Mammary epithelial cell (primary cell): ENCODE measurements around the gene CTDSPL.

ENCODE experiments used
- CTCF ChIP-seq, 2 donors: IDR thresholded peaks in 1 of 2; conservative IDR thresholded peaks in 1 of 2; 2 replicates each; pipeline ENCODE4 v1.5.1; 2011 to 2012; ENCODE audit warnings: inconsistent platforms in 2 of 2, low read length in 2 of 2, mild to moderate bottlenecking in 2 of 2, control low read depth in 1 of 2, low read depth in 1 of 2; ENCODE audit not compliant: insufficient read depth in 1 of 2; ENCODE audit errors: extremely low read depth in 1 of 2
- EZH2 ChIP-seq: IDR thresholded peaks from 2 replicates; pipeline ENCODE4 v1.6.1; 2012; ENCODE audit warnings: low read length, inconsistent platforms, borderline replicate concordance

GRCh38 chr3:38009807-38010591 lies 148.3 kb downstream of the CTDSPL start:
- TF ChIP-seq CTCF (conservative IDR thresholded peaks at IDR 0.05 in 1 of 2, IDR thresholded peaks at IDR 0.05 in 1 of 2; ENCODE audit: extremely low read depth in 1 of 2, insufficient read depth in 1 of 2, low read depth in 1 of 2, low read length in 2 of 2): no peak
- no peak for TF ChIP-seq EZH2
